HepG2 (cell line): ENCODE results near the gene KRT7. TPM values are rescaled to one million over a fixed set of nuclear protein-coding genes. Genes with fewer than 3 reads are reported as not detected.

ENCODE experiments used
- ATAC-seq: fragments of 200-7000 bp; cut with Tn5 transposase; 3 replicates; pipeline ENCODE4 v1.9.1; 2020; ENCODE audit warnings: mild to moderate bottlenecking, moderate library complexity
- BruUV-seq: library from RNA; stranded (reverse); fragments of 400-500 nt; replicated peaks from 2 replicates; lab custom pipeline; 2021; lab: Mats Ljungman, UMichigan
- CTCF ChIA-PET: fragments of 300-600 bp; formaldehyde crosslinking; extraction: SDS; loops from one replicate; lab custom pipeline; 2021; ENCODE audit warnings: low total read pairs, inconsistent platforms, low intra/inter-chr PET ratio; lab: Yijun Ruan, JAX
- POLR2A ChIA-PET: fragments of 350-600 bp; sonication (Branson Sonifier 250); formaldehyde crosslinking; loops from one replicate; lab custom pipeline; 2020; ENCODE audit warnings: antibody characterized with exemption, inconsistent platforms; lab: Yijun Ruan, JAX
- DNase-seq: peaks from one replicate; pipeline ENCODE4 v3.0.0-alpha.2; 2015; ENCODE audit warnings: low spot score
- FAIRE-seq: peaks from 3 replicates; lab custom pipeline; 2011; peaks lifted over from hg19 to GRCh38; lab: Jason Lieb, UNC
- H2AFZ ChIP-seq: one replicate; pipeline ENCODE4 v1.6.1; 2011; ENCODE audit warnings: low read length, inconsistent platforms
- H3K27ac ChIP-seq: fragments of 300-600 bp; 3 replicates; pipeline ENCODE4 v1.8.0; 2011; ENCODE audit warnings: mixed run types, mild to moderate bottlenecking, mixed read lengths, low read length, inconsistent platforms; ENCODE audit not compliant: insufficient read depth; ENCODE audit errors: extremely low read length
- H3K27me3 ChIP-seq, 2 experiments: fragments of 200-600 bp in 1 of 2; 2 replicates in 1 of 2; 3 replicates in 1 of 2; pipeline versions ENCODE4 v1.6.0 to v1.8.0; 2011; ENCODE audit warnings: low read length in 2 of 2, mild to moderate bottlenecking in 2 of 2, moderate library complexity in 2 of 2, inconsistent platforms in 1 of 2; ENCODE audit not compliant: insufficient read depth in 2 of 2, control insufficient read depth in 1 of 2
- H3K36me3 ChIP-seq, 2 experiments: fragments of 200-600 bp in 1 of 2; replicated peaks in 1 of 2; 2 replicates in 1 of 2; 3 replicates in 1 of 2; pipeline versions ENCODE4 v1.5.1 to v1.8.0; 2011; ENCODE audit warnings: low read length in 2 of 2, inconsistent platforms in 1 of 2; ENCODE audit not compliant: insufficient read depth in 2 of 2, control insufficient read depth in 1 of 2
- H3K4me1 ChIP-seq: 2 replicates; pipeline ENCODE4 v1.5.1; 2012; ENCODE audit warnings: low read length, inconsistent platforms; ENCODE audit not compliant: insufficient read depth
- H3K4me2 ChIP-seq: 2 replicates; pipeline ENCODE4 v1.6.0; 2011; ENCODE audit warnings: low read depth, low read length, inconsistent platforms
- H3K4me3 ChIP-seq, 3 experiments: fragments of 200-600 bp in 1 of 3; sonication (generic), shearing (Covaris generic) in 1 of 3; replicated peaks in 1 of 3; 2 replicates each; pipeline ENCODE4 v1.5.1; 2011 to 2016; ENCODE audit warnings: low read length in 3 of 3, inconsistent platforms in 2 of 3, low read depth in 2 of 3, mild to moderate bottlenecking in 2 of 3, control low read depth in 1 of 3, mixed read lengths in 1 of 3; ENCODE audit not compliant: insufficient read depth in 1 of 3
- H3K79me2 ChIP-seq: one replicate; pipeline ENCODE4 v1.6.1; 2011; ENCODE audit warnings: low read length, inconsistent platforms; ENCODE audit not compliant: insufficient read depth
- H3K9ac ChIP-seq: 2 replicates; pipeline ENCODE4 v1.6.0; 2011; ENCODE audit warnings: mild to moderate bottlenecking, low read depth, low read length, inconsistent platforms; ENCODE audit not compliant: insufficient read depth
- H3K9me3 ChIP-seq: 2 replicates; pipeline ENCODE4 v1.5.1; 2012; ENCODE audit warnings: mild to moderate bottlenecking, low read length
- H4K20me1 ChIP-seq: 2 replicates; pipeline ENCODE4 v1.6.0; 2011; ENCODE audit warnings: inconsistent platforms, mild to moderate bottlenecking, low read length, moderate library complexity; ENCODE audit not compliant: insufficient read depth
- CHCHD3 ChIP-seq: sonication (generic); formaldehyde crosslinking; IDR thresholded peaks from 2 replicates; pipeline ENCODE4 v1.8.0; 2022; ENCODE audit warnings: mild to moderate bottlenecking, missing genetic modification reagents, moderate library complexity
- GABPB1 ChIP-seq: IDR thresholded peaks from 2 replicates; pipeline ENCODE4 v1.6.1; 2016; ENCODE audit warnings: mild to moderate bottlenecking, missing genetic modification reagents, moderate library complexity, missing compliant biosample characterization
- HDAC1 ChIP-seq: sonication (generic); formaldehyde crosslinking; IDR thresholded peaks from 2 replicates; pipeline ENCODE4 v1.5.1; 2020; ENCODE audit warnings: mild to moderate bottlenecking, missing genetic modification reagents
- MAZ ChIP-seq, 2 experiments: sonication (generic) in 1 of 2; formaldehyde crosslinking in 1 of 2; IDR thresholded peaks; 2 replicates each; pipeline versions ENCODE4 v1.5.0 to v1.6.1; 2012 to 2020; ENCODE audit warnings: low read depth in 2 of 2, mild to moderate bottlenecking in 2 of 2, borderline replicate concordance in 1 of 2, improper control_type of control experiment in 1 of 2, low read length in 1 of 2, missing genetic modification reagents in 1 of 2, moderate library complexity in 1 of 2
- PCBP2 ChIP-seq: fragments of 200-400 bp; formaldehyde crosslinking; optimal IDR thresholded peaks from 2 replicates; pipeline ENCODE3; 2018; ENCODE audit warnings: low read length, low read depth; ENCODE audit not compliant: poor library complexity, severe bottlenecking
- RCOR2 ChIP-seq: IDR thresholded peaks from 2 replicates; pipeline ENCODE4 v1.6.1; 2016; ENCODE audit warnings: missing biosample characterization, missing genetic modification reagents
- RFXAP ChIP-seq: sonication (generic); formaldehyde crosslinking; IDR thresholded peaks from 2 replicates; pipeline ENCODE4 v1.4.0; 2020; ENCODE audit warnings: missing genetic modification reagents, borderline replicate concordance
- RXRA ChIP-seq: sonication (generic); formaldehyde crosslinking; IDR thresholded peaks from 2 replicates; pipeline ENCODE4 v1.5.1; 2020; ENCODE audit warnings: missing genetic modification reagents
- STAT5B ChIP-seq: sonication (generic); formaldehyde crosslinking; IDR thresholded peaks from 2 replicates; pipeline ENCODE4 v1.4.0; 2020; ENCODE audit warnings: missing genetic modification reagents
- ZBTB3 ChIP-seq: sonication (generic); formaldehyde crosslinking; IDR thresholded peaks from 2 replicates; pipeline ENCODE4 v1.4.0; 2020; ENCODE audit warnings: low read depth, mild to moderate bottlenecking, moderate library complexity, missing genetic modification reagents, borderline replicate concordance
- ZC3H4 ChIP-seq: sonication (generic); formaldehyde crosslinking; IDR thresholded peaks from 2 replicates; pipeline ENCODE4 v1.4.0; 2020; ENCODE audit warnings: missing genetic modification reagents, borderline replicate concordance
- ZNF331 ChIP-seq: sonication (generic); formaldehyde crosslinking; IDR thresholded peaks from 2 replicates; pipeline ENCODE4 v1.4.0; 2020; ENCODE audit warnings: missing genetic modification reagents
- ZNF614 ChIP-seq: IDR thresholded peaks from 2 replicates; pipeline ENCODE4 v1.6.1; 2018; ENCODE audit warnings: missing biosample characterization, missing genetic modification reagents, inconsistent platforms, borderline replicate concordance
- ZNF749 ChIP-seq: sonication (generic); formaldehyde crosslinking; IDR thresholded peaks from 2 replicates; pipeline ENCODE4 v1.8.0; 2022; ENCODE audit warnings: mild to moderate bottlenecking, missing genetic modification reagents, moderate library complexity, borderline replicate concordance
- WGBS: methylation state at CpG from one replicate; pipeline ENCODE4 v1.1.6; 2017; ENCODE audit warnings: low lambda C conversion rate; 5-methylcytosine and 5-hydroxymethylcytosine counted together
- in situ Hi-C: cut with HindIII; loops from 2 replicates; pipeline ENCODE4 v1.10.0; 2017; ENCODE audit warnings: low pct_unique_long_range_greater_than_20kb; ENCODE audit not compliant: extremely low pct_ligation_motif_present
- intact Hi-C: fragments of 100-400 bp; cut with micrococcal nuclease; formaldehyde crosslinking; loops from one replicate; pipeline ENCODE4 v1.10.0; 2022; ENCODE audit not compliant: unreplicated experiment
- polyA plus RNA-seq, 8 experiments: library from polyadenylated mRNA; depleted of rRNA in 3 of 8; stranded (reverse) in 7 of 8; unstranded in 1 of 8; fragments of >200 nt; fragmentation: Illumina TruSeq in 4 of 8; extraction: Trizol in 4 of 8; gene quantifications; 2 replicates each; pipeline versions ENCODE4 v1.2.1 to v1.2.3, GENCODE V29; 2011 to 2016; ENCODE audit warnings: low read depth in 4 of 8, missing spikeins in 1 of 8, mixed read lengths in 1 of 8; ENCODE audit not compliant: insufficient read depth in 1 of 8
- total RNA-seq, 5 experiments: library from RNA; depleted of rRNA; stranded (reverse); fragments of >200 nt; fragmentation: Illumina TruSeq; extraction: Trizol; gene quantifications; 2 replicates each; pipeline ENCODE4 v1.2.3, GENCODE V29; 2016; ENCODE audit warnings: low read depth in 1 of 5
- TF ChIP-seq, protein P1 (sequence below): sonication (generic); formaldehyde crosslinking; IDR thresholded peaks from 2 replicates; pipeline ENCODE4 v1.8.0; 2022; ENCODE audit warnings: low read depth, missing genetic modification reagents
- TF ChIP-seq, protein P2 (sequence below): sonication (generic); formaldehyde crosslinking; IDR thresholded peaks from 2 replicates; pipeline ENCODE4 v1.5.0; 2020; ENCODE audit warnings: missing genetic modification reagents

The KRT7 gene
- total and polyA plus RNA-seq, 2 of the 13 experiments (the other 11 are each of a cell fraction or from before 2014, with no cell fraction given): 0.83 TPM; not detected in 1

GRCh38 chr12:52271158-52271557 is 38.1 kb downstream of the KRT7 start:
- ATAC-seq: no peak
- POLR2A ChIA-PET: no interaction called here
- intact Hi-C loops (no loop called here), in situ Hi-C loops (no loop called here)
- Histone ChIP-seq H4K20me1 (no peaks in the 10 kb centered on the region), H3K9ac (no peak overlapping the region), H3K27me3 (peaks cover 0 to 6% of the 10 kb centered on the region in 2 experiments; a peak in 4 of 5 replicates), H3K4me3 (no peak overlapping the region), H3K79me2 (no peaks in the 10 kb centered on the region), H3K9me3 (no peaks in the 10 kb centered on the region), H3K36me3 (no peaks in the 10 kb centered on the region), H3K27ac (no peak overlapping the region), H2AFZ (no peak overlapping the region), H3K4me2 (no peak overlapping the region), H3K4me1 (no peaks in the 10 kb centered on the region)
- no peak for FAIRE-seq
- WGBS: 8% methylated on average over 1 of the region's 1 CpG
- no peak for DNase-seq
- TF ChIP-seq RCOR2 (CRISPR knock-in tag): no peak
- no peak for TF ChIP-seq STAT5B (CRISPR knock-in tag)
- TF ChIP-seq ZBTB3 (CRISPR knock-in tag): no peak
- TF ChIP-seq, protein P1, sequence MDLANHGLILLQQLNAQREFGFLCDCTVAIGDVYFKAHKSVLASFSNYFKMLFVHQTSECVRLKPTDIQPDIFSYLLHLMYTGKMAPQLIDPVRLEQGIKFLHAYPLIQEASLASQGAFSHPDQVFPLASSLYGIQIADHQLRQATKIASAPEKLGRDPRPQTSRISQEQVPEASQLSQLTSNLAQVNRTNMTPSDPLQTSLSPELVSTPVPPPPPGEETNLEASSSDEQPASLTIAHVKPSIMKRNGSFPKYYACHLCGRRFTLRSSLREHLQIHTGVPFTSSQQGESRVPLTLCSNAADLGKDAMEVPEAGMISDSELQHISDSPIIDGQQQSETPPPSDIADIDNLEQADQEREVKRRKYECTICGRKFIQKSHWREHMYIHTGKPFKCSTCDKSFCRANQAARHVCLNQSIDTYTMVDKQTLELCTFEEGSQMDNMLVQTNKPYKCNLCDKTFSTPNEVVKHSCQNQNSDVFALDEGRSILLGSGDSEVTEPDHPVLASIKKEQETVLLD: no peak
- no peak for TF ChIP-seq MAZ (IDR thresholded peaks at IDR 0.05; ENCODE audit: borderline replicate concordance, low read depth, low read length)
- no peak for TF ChIP-seq MAZ (CRISPR knock-in tag; IDR thresholded peaks at IDR 0.05; ENCODE audit: low read depth)
- TF ChIP-seq GABPB1 (CRISPR knock-in tag): no peak
- no peak for TF ChIP-seq RXRA (CRISPR knock-in tag)
- TF ChIP-seq ZNF749 (CRISPR knock-in tag): no peak
- TF ChIP-seq, protein P2, sequence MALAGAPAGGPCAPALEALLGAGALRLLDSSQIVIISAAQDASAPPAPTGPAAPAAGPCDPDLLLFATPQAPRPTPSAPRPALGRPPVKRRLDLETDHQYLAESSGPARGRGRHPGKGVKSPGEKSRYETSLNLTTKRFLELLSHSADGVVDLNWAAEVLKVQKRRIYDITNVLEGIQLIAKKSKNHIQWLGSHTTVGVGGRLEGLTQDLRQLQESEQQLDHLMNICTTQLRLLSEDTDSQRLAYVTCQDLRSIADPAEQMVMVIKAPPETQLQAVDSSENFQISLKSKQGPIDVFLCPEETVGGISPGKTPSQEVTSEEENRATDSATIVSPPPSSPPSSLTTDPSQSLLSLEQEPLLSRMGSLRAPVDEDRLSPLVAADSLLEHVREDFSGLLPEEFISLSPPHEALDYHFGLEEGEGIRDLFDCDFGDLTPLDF (CRISPR knock-in tag): no peak
- TF ChIP-seq ZNF331: no peak
- TF ChIP-seq ZNF614 (CRISPR knock-in tag): no peak
- TF ChIP-seq ZC3H4 (CRISPR knock-in tag): no peak
- no peak for TF ChIP-seq HDAC1 (CRISPR knock-in tag)
- no peak for TF ChIP-seq CHCHD3 (CRISPR knock-in tag)
- TF ChIP-seq PCBP2: no peak
- no peak for TF ChIP-seq RFXAP (CRISPR knock-in tag)
- no TSS peak for BruUV-seq
- CTCF ChIA-PET: no interaction called here
